A549 (cell line): ENCODE results near the gene QPCT.

ENCODE experiments used
- MAFK ChIP-seq: fragments of 450-650 bp; IDR thresholded peaks from 2 replicates; pipeline ENCODE4 v1.6.1; 2014; ENCODE audit not compliant: partially characterized antibody
- POLR2AphosphoS2 ChIP-seq: conservative IDR thresholded peaks from 2 replicates; pipeline ENCODE4 v1.6.1; 2012; ENCODE audit warnings: low read length, improper control_type of control experiment, inconsistent platforms
- RCOR1 ChIP-seq: fragments of 150-350 bp; IDR thresholded peaks from 2 replicates; pipeline ENCODE4 v1.6.1; 2014; ENCODE audit warnings: antibody characterized with exemption, low read length, low read depth
- SREBF2 ChIP-seq: fragments of 450-650 bp; IDR thresholded peaks from 2 replicates; pipeline ENCODE4 v1.6.1; 2014; ENCODE audit warnings: mild to moderate bottlenecking, moderate library complexity
- TF ChIP-seq, protein P1 (sequence below): fragments of >200 bp; sonication (Bioruptor Twin); formaldehyde crosslinking; IDR thresholded peaks from 3 replicates; pipeline ENCODE4 v1.5.1; 2016
- TF ChIP-seq, protein P2 (sequence below): fragments of >200 bp; sonication (Bioruptor Twin); formaldehyde crosslinking; IDR thresholded peaks from 3 replicates; pipeline ENCODE4 v1.6.1; 2016

DNA sequence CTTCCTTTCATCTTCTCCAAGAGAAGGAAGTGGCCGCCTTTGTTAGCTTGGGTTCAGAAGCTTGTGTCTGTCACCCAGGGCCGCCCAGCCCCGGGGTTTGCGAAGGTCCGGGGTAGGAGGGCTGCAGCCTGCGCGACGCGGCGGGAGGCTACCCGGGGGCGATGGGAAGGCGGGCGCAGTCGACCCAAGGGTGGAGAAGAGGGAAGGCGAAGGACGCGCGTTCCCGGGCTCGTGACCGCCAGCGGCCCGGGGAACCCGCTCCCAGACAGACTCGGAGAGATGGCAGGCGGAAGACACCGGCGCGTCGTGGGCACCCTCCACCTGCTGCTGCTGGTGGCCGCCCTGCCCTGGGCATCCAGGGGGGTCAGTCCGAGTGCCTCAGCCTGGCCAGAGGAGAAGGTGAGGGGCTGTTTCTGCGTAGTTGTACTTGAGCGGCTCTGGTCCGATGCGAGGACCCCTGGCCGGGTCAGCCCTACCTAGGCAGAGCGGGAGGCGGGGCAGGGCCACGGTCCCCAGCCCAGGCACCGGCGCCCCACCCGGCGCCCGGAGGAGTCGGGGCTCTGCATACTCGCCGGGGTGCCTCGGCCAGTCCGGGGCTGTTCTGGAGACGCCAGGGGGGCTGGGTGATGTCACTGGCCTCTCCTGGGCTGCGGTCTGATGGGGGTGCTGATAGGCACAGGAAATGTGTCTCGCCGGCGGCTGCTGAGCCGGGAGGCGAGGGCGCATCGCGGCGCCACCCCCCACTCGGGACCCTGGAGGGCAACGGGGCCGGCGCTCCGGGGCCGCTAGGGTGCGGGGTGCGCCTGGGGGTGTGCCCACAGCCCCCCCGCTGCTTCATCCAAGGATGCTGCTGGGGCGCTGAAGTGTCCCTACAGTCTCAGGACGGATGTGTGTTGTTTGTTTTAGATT lies at the start of gene QPCT:
- TF ChIP-seq, protein P1, sequence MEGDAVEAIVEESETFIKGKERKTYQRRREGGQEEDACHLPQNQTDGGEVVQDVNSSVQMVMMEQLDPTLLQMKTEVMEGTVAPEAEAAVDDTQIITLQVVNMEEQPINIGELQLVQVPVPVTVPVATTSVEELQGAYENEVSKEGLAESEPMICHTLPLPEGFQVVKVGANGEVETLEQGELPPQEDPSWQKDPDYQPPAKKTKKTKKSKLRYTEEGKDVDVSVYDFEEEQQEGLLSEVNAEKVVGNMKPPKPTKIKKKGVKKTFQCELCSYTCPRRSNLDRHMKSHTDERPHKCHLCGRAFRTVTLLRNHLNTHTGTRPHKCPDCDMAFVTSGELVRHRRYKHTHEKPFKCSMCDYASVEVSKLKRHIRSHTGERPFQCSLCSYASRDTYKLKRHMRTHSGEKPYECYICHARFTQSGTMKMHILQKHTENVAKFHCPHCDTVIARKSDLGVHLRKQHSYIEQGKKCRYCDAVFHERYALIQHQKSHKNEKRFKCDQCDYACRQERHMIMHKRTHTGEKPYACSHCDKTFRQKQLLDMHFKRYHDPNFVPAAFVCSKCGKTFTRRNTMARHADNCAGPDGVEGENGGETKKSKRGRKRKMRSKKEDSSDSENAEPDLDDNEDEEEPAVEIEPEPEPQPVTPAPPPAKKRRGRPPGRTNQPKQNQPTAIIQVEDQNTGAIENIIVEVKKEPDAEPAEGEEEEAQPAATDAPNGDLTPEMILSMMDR, result no peak
- TF ChIP-seq RCOR1 (no peak), POLR2AphosphoS2 (no peak), SREBF2 (no peak), MAFK (no peak)
- TF ChIP-seq, protein P2, sequence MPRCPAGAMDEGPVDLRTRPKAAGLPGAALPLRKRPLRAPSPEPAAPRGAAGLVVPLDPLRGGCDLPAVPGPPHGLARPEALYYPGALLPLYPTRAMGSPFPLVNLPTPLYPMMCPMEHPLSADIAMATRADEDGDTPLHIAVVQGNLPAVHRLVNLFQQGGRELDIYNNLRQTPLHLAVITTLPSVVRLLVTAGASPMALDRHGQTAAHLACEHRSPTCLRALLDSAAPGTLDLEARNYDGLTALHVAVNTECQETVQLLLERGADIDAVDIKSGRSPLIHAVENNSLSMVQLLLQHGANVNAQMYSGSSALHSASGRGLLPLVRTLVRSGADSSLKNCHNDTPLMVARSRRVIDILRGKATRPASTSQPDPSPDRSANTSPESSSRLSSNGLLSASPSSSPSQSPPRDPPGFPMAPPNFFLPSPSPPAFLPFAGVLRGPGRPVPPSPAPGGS, result no peak
